Activated effector memory CD4-positive, alpha-beta T cell treated with Interleukin-2 at 50 U/mL for 16 hours (primary cell): ENCODE data around the gene GASK1A.

Experiments used
- DNase-seq: peaks from one replicate; pipeline ENCODE4 v3.0.0-alpha.2; 2020

Gene GASK1A

GRCh38 chr3:43094381-43094780 is 115.3 kb downstream of the GASK1A start:
- no peak for DNase-seq

DNA sequence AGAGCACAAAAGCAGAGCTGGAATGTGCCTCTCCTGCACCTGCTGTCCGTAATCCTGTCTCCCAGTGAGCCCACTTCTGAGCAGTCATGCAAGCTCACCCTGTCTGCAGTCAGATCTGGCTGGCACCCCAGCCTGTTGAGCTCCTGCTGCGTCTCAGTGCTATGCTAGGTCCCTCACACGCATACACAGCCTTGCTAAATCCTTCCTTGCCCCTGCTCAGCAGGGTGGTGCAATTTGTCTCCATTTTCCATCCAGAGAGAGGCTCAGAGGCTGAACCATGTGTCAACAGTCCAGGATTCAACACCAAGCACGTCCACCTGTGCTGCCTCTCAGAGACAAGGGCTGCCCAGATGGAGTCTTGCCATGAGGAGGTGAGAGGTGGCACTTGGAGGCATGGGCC is 115.7 kb downstream of the GASK1A start:
- DNase-seq, result no peak

- no peak for DNase-seq
These were observed 116.3 kb downstream of the GASK1A start for GRCh38 chr3:43095370-43095769.

DNA sequence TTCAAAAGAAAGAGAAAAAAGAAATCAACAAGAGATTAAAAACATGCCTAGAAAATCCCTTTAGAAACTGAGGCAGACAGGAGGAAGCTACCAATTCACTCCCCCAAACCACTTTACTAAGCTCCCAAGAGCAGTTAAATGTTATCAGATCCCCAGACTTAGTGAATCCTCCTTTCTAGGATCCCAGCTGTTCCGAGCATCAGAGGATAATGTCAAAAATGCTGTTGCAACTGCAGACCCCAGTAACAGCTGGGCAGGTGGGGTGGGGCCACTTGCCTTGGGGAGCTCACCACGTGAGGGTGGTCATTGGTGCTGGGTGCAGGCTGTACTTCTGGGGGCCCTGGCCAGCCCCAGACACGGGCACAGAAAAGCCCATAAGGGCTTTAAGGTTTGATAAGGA is 117.7 kb downstream of the GASK1A start:
- DNase-seq, result no peak

- no peak for DNase-seq
These were observed 118.4 kb downstream of the GASK1A start for GRCh38 chr3:43097400-43098080.

GRCh38 chr3:43098761-43099160 is 119.7 kb downstream of the GASK1A start:
- no peak for DNase-seq

- DNase-seq, result no peak
These were observed 123.8 kb downstream of the GASK1A start for GRCh38 chr3:43102773-43103480.

DNA sequence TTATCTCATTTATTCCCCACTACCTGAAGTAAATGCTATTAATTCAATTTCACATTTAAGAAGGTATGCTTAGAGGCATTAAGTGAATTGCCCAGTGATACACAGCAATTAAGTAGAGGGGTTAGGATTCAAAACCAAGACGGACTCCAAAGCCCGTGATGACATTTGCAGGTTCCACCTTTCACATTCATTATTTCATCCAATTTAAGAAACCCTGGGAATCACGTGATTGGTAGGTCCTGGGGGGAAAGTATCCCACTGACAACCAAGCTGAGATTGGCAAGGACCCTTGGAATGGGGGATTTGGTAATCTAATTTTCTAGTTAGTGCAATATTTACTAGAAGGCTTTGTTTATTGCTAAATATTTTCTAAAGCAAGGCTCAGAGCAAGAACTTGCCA is 124.9 kb downstream of the GASK1A start:
- DNase-seq, result no peak

DNA sequence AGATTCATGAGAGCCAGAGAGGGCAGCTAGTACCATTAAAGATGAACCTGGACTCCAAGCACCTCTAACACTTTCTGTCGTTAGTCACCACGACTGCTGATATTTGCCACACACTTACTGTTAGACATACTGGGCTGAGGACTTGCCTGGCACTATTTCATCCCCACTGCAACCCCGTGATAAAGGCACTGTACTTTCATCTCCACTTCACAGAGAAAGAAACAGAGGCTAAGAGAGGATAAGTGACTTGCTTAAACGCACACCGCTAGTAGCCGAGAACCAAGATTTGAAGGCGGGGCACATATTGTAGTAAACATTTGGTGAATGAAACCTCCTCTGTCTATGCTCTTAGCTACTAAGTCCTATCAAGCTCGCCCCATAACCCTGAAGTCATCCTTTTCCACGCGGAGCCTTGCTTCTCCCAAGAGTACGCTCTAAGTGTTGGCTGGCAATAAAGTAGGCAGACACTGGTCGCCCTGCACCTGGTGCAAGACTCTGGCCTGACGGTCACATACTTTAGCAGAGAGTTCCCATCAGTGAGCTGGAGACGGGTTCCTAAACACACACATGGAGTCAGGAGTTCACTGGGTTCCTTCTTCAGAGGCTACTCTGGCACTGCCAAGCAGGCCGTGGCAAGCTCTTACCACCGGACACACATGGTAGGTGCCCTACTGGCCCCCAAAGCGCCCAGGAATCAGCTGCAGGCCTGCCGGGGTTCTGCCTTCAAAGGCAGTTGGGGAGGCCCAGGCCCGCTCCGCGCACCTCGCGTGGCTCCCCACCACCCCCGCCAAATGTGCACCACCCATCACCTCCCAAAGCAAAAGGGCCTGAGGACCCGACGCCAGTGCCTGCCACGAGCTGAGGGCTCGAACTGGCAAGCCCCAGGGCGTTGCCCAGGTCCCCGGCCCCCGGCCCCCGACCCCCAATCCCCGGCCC is 125.8 kb downstream of the GASK1A start:
- no peak for DNase-seq

DNA sequence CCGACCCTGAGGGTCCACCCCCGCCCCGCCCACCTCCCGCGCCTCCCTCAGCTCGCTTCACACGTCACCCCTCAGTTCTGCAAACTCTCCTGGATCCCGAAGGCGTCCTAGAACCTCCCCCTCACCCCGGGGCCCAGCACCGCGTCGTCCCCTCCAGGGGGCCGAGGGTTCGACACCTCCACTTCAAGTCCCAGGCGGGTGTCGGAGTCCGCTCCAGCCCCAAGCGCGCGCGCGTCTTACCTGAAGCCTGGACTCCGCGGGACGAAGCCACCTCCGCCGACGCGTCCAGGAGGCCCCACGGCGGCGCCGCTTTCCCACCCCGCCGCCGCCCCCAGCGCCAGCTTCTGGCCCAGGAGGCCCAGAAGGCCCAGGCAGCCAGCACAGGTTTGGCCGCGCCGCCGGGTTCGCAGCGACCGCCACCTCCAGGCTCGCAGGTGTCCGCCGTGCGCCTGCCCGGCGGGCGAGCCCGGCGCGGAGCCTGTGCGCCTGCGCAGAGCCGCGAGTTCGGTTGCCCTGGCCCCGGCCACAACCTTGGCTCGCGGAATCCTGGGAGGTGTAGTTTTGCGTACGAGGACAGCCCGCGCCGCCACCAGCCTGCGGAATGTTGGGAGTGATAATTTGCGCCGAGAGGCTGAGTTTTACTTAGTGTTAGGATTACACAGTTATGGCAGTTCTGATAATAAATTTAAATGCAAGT is 126.6 kb downstream of the GASK1A start, which contains the start of gene POMGNT2:
POMGNT2 (minus strand) TSS at position 484 of the 697 bp plus-strand sequence. CDS start 24,648 bp downstream, outside the sequence.
- peak; percentile 81 for DNase-seq

- DNase-seq, result no peak
These were observed 127.2 kb downstream of the GASK1A start for GRCh38 chr3:43106293-43106628.
